Caco-2 (cell line): Measurements from ENCODE around the gene SLC38A5. TPM values are rescaled to one million over a fixed set of nuclear protein-coding genes. Genes with fewer than 3 reads are reported as not detected.

Experiments
- BruUV-seq: library from RNA; stranded (reverse); fragments of 400-500 nt; replicated peaks from 2 replicates; lab custom pipeline; 2021; lab: Mats Ljungman, UMichigan
- CTCF ChIA-PET: fragments of 300-600 bp; sonication (Branson Sonifier 250); formaldehyde crosslinking; loops from one replicate; lab custom pipeline; 2022; ENCODE audit warnings: antibody characterized with exemption; lab: Charles Lee
- POLR2A ChIA-PET: fragments of 300-600 bp; sonication (Branson Sonifier 250); formaldehyde crosslinking; loops from one replicate; lab custom pipeline; 2022; ENCODE audit warnings: antibody characterized with exemption; lab: Charles Lee
- DNase-seq, 2 experiments: peaks; one replicate each; pipeline versions ENCODE4 v3.0.0 to v3.0.0-alpha.2; 2020 to 2022
- H3K27me3 ChIP-seq: replicated peaks from 2 replicates; pipeline ENCODE4 v1.6.0; 2011; ENCODE audit warnings: low read length; ENCODE audit not compliant: control insufficient read depth, insufficient read depth
- H3K36me3 ChIP-seq: 2 replicates; pipeline ENCODE4 v1.5.1; 2011; ENCODE audit warnings: low read length; ENCODE audit not compliant: control insufficient read depth, insufficient read depth
- H3K4me1 ChIP-seq: fragments of 250-450 bp; sonication (Bioruptor Pico); 2 replicates; pipeline ENCODE4 v1.5.1; 2020; ENCODE audit warnings: mild to moderate bottlenecking
- H3K4me3 ChIP-seq: 2 replicates; pipeline ENCODE4 v1.5.1; 2011; ENCODE audit warnings: low read depth, mild to moderate bottlenecking, control low read depth, low read length
- H3K9me3 ChIP-seq: fragments of 250-450 bp; sonication (Bioruptor Pico); 2 replicates; pipeline ENCODE4 v1.5.1; 2020; ENCODE audit warnings: mild to moderate bottlenecking, moderate library complexity
- H3K27ac Mint-ChIP-seq: one replicate; pipeline ENCODE4 v1.8.0; 2022; ENCODE audit warnings: mixed read lengths; ENCODE audit not compliant: unreplicated experiment
- H3K27me3 Mint-ChIP-seq: one replicate; pipeline ENCODE4 v1.8.0; 2022; ENCODE audit warnings: mixed read lengths; ENCODE audit not compliant: insufficient read depth, unreplicated experiment
- H3K36me3 Mint-ChIP-seq: one replicate; pipeline ENCODE4 v1.8.0; 2022; ENCODE audit warnings: mild to moderate bottlenecking, mixed read lengths; ENCODE audit not compliant: insufficient read depth, unreplicated experiment
- H3K4me1 Mint-ChIP-seq: one replicate; pipeline ENCODE4 v1.8.0; 2022; ENCODE audit warnings: low read depth, mixed read lengths; ENCODE audit not compliant: unreplicated experiment
- H3K4me3 Mint-ChIP-seq: one replicate; pipeline ENCODE4 v1.8.0; 2022; ENCODE audit warnings: mild to moderate bottlenecking, moderate library complexity, mixed read lengths; ENCODE audit not compliant: unreplicated experiment
- H3K9me3 Mint-ChIP-seq: one replicate; pipeline ENCODE4 v1.8.0; 2022; ENCODE audit warnings: mixed read lengths; ENCODE audit not compliant: unreplicated experiment
- CTCF ChIP-seq, 2 experiments: fragments of 200-600 bp in 1 of 2; IDR thresholded peaks; 1 replicate in 1 of 2; 2 replicates in 1 of 2; pipeline versions ENCODE4 v1.5.1 to v1.8.0; 2011 to 2022; ENCODE audit warnings: antibody characterized with exemption in 1 of 2, control low read depth in 1 of 2, inconsistent platforms in 1 of 2, low read depth in 1 of 2, low read length in 1 of 2, mild to moderate bottlenecking in 1 of 2, moderate library complexity in 1 of 2; ENCODE audit not compliant: insufficient read depth in 1 of 2, severe bottlenecking in 1 of 2, unreplicated experiment in 1 of 2
- intact Hi-C: fragments of 100-400 bp; cut with micrococcal nuclease; formaldehyde crosslinking; loops from one replicate; pipeline ENCODE4 v1.10.0; 2022; ENCODE audit not compliant: unreplicated experiment
- total RNA-seq: library from RNA; stranded (reverse); gene quantifications from 2 replicates; pipeline ENCODE4 v1.2.3, GENCODE V29; 2022

The SLC38A5 gene
- total RNA-seq, 1 experiment from 2014 or later: 0.95 TPM

GRCh38 chrX:48508400-48509244 is 38.6 kb upstream of the SLC38A5 start, which contains the start of gene PORCN:
PORCN (plus strand) TSS chrX:48508992; CDS start chrX:48509821, 829 bp downstream.
- DNase-seq: peak; percentile 73
- TSS peak; percentile 68 for BruUV-seq

GRCh38 chrX:48507246-48507645 is 37.2 kb upstream of the SLC38A5 start:
- ChIA-PET CTCF (no interaction called here), POLR2A (no interaction called here)
- no peaks in the 10 kb centered on the region for H3K27me3 Mint-ChIP-seq
- Histone ChIP-seq H3K36me3 (no peaks in the 10 kb centered on the region), H3K4me3 (no peak overlapping the region), H3K4me1 (peaks cover 4% of the 10 kb centered on the region; the same call in 1 of the 2 replicates), H3K27me3 (no peaks in the 10 kb centered on the region), H3K9me3 (no peaks in the 10 kb centered on the region)
- no peak for TF ChIP-seq CTCF (IDR thresholded peaks at IDR 0.05; ENCODE audit: insufficient read depth in 1 of 2, low read depth in 1 of 2, low read length in 1 of 2, severe bottlenecking in 1 of 2, unreplicated experiment in 1 of 2)
- H3K4me3 Mint-ChIP-seq: no peak overlapping the region
- BruUV-seq: no TSS peak
- H3K36me3 Mint-ChIP-seq: peaks cover 5% of the 10 kb centered on the region
- no peak overlapping the region for H3K27ac Mint-ChIP-seq
- intact Hi-C loops: no loop called here
- DNase-seq: no peak
- H3K9me3 Mint-ChIP-seq: no peaks in the 10 kb centered on the region
- H3K4me1 Mint-ChIP-seq: no peaks in the 10 kb centered on the region

More at GRCh38 chrX:48508400-48509244, 38.6 kb upstream of the SLC38A5 start, which contains the start of gene PORCN:
- Mint-ChIP-seq H3K27me3 (no peaks in the 10 kb centered on the region), H3K4me3 (peak within 1 kb of the TSS; percentile 82), H3K27ac (no peak within 1 kb of the TSS), H3K9me3 (no peaks in the 10 kb centered on the region), H3K36me3 (peaks cover 5% of the 10 kb centered on the region), H3K4me1 (no peaks in the 10 kb centered on the region)
- intact Hi-C loops: no loop called here
- CTCF ChIA-PET: no interaction called here
- Histone ChIP-seq H3K36me3 (no peaks in the 10 kb centered on the region), H3K4me1 (peaks cover 4% of the 10 kb centered on the region; the same call in 1 of the 2 replicates), H3K27me3 (no peaks in the 10 kb centered on the region), H3K4me3 (peak within 1 kb of the TSS; percentile 61), H3K9me3 (no peaks in the 10 kb centered on the region)
- no peak for TF ChIP-seq CTCF (IDR thresholded peaks at IDR 0.05; ENCODE audit: insufficient read depth in 1 of 2, low read depth in 1 of 2, low read length in 1 of 2, severe bottlenecking in 1 of 2, unreplicated experiment in 1 of 2)
- POLR2A ChIA-PET: no interaction called here

- Histone ChIP-seq H3K27me3 (no peaks in the 10 kb centered on the region), H3K4me1 (peaks cover 4% of the 10 kb centered on the region; the same call in 1 of the 2 replicates), H3K36me3 (no peaks in the 10 kb centered on the region), H3K9me3 (no peaks in the 10 kb centered on the region), H3K4me3 (no peak overlapping the region)
- CTCF ChIA-PET: no interaction called here
- Mint-ChIP-seq H3K27me3 (no peaks in the 10 kb centered on the region), H3K4me3 (no peak overlapping the region), H3K27ac (no peak overlapping the region), H3K9me3 (no peaks in the 10 kb centered on the region), H3K4me1 (no peaks in the 10 kb centered on the region), H3K36me3 (peaks cover 5% of the 10 kb centered on the region)
- TF ChIP-seq CTCF (IDR thresholded peaks at IDR 0.05; ENCODE audit: insufficient read depth in 1 of 2, low read depth in 1 of 2, low read length in 1 of 2, severe bottlenecking in 1 of 2, unreplicated experiment in 1 of 2): no peak
- POLR2A ChIA-PET: no interaction called here
- BruUV-seq: no TSS peak
- intact Hi-C loops: no loop called here
- DNase-seq: peak in 1 of 2 experiments; percentile 13
These were observed 35.4 kb upstream of the SLC38A5 start for GRCh38 chrX:48505481-48505880.
